GM10248 (cell line): ENCODE data around the gene MAD1L1.
A peak's percentile ranks its signal among the peaks of the same experiment; 100 is the strongest.

Experiments
- CTCF ChIA-PET: fragments of 300-600 bp; sonication (Branson Sonifier 250); formaldehyde crosslinking; extraction: SDS; loops from one replicate; lab custom pipeline; 2021; ENCODE audit warnings: antibody characterized with exemption; lab: Yijun Ruan, JAX
- POLR2A ChIA-PET: fragments of 350-650 bp; sonication (Branson Sonifier 250); formaldehyde crosslinking; extraction: SDS; loops from one replicate; lab custom pipeline; 2020; ENCODE audit warnings: antibody characterized with exemption; lab: Yijun Ruan, JAX
- DNase-seq: peaks from one replicate; pipeline ENCODE4 v3.0.0; 2012; ENCODE audit errors: extremely low spot score
- TF ChIP-seq, protein P1 (sequence below): IDR thresholded peaks from 2 replicates; pipeline ENCODE4 v1.5.1; 2012; ENCODE audit warnings: mild to moderate bottlenecking, low read depth; ENCODE audit errors: extremely low read depth, missing control alignments, control extremely low read depth

MAD1L1 gene

DNA sequence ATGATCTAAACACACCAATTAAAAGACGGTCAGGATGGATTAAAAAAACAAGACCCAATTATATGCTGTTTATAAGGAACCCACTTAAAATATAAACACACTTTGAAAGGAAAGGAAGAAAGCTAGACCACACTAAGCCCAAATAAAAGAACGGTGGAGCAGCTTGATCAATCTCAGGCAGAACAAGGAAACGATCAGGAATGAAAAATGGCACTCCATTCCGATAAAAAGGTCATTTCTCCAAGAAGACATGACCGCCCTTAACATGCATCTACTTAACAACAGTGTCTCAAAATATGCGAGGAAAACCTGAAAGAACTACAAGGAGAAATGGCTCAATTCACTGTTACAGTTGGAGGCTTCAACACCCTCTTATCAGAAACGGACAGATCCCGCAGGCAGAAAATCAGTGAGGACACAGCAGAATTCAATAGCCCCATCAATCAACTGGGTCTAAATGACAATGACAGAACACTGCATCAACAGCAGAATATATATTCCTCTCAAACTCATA is 210.0 kb downstream of the MAD1L1 start:
- no peak for DNase-seq
- TF ChIP-seq, protein P1, sequence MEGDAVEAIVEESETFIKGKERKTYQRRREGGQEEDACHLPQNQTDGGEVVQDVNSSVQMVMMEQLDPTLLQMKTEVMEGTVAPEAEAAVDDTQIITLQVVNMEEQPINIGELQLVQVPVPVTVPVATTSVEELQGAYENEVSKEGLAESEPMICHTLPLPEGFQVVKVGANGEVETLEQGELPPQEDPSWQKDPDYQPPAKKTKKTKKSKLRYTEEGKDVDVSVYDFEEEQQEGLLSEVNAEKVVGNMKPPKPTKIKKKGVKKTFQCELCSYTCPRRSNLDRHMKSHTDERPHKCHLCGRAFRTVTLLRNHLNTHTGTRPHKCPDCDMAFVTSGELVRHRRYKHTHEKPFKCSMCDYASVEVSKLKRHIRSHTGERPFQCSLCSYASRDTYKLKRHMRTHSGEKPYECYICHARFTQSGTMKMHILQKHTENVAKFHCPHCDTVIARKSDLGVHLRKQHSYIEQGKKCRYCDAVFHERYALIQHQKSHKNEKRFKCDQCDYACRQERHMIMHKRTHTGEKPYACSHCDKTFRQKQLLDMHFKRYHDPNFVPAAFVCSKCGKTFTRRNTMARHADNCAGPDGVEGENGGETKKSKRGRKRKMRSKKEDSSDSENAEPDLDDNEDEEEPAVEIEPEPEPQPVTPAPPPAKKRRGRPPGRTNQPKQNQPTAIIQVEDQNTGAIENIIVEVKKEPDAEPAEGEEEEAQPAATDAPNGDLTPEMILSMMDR = no peak
- CTCF ChIA-PET = interaction anchor here (2.1 kb wide), 1 partner anchor 15 kb away, joined by 6 read pairs; no protein-coding TSS in a partner anchor
- POLR2A ChIA-PET = no interaction called here

DNA sequence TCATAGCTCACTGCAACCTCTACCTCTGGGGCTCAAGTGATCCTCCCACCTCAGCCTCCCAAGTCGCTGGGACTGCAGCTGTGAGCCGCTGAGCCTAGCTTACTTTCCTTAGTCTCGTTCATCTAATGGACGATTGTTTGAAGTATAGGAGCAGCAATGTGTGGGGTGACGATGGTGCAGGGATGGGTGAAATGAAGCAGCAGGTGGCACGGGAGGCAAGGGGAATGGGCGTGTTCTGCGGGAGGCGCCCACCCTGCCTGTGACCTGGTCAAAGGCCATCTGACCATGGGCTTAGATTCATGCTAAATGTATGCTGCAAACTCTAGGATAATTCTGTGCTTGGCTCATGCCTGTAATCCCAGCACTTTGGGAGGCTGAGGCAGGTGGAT is 210.7 kb downstream of the MAD1L1 start:
- CTCF ChIA-PET = interaction anchor here (2.1 kb wide), 1 partner anchor 14 kb away, joined by 6 read pairs; no protein-coding TSS in a partner anchor
- POLR2A ChIA-PET = no interaction called here
- TF ChIP-seq, protein P1 = no peak
- no peak for DNase-seq

DNA sequence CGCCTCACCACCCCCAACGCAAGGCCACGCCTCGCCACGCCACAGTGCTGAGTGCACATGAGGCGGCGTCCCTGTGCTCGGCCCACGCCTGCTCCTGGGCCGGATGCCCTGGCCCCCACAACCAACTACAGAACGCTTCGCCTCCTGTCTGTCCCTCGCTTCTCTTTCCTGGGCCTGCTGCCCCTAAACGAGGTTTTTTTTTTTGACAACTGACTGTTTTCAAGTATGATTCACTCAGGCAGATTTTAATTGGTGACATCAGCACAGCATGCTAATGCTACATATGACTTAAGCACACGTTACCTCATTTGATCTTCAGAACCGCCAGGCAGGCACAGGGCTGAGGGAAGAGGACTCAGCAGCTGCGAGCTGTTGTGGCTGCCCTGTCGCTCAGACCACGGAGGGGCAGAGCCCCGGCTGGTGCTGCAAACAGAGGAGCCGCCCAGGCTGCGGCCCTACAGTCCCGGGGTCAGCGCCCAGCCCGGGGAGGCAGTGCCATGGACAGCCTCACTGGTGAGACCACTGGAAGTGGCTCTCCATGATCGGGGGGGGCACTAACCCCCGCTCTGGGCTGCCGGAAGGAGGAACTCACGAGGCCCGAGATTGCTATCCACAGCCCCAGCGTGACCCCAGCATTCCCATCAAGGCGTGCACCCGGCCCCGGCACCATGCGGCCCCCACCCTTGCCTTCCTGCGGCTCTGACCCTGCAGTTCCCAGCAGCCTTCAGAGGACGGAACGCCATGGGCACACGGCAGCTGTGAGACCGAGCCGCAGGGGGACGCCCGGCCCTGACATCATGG is 212.8 kb downstream of the MAD1L1 start:
- POLR2A ChIA-PET = no interaction called here
- DNase-seq = peak; percentile 85
- TF ChIP-seq, protein P1 = no peak
- CTCF ChIA-PET = no interaction called here

DNA sequence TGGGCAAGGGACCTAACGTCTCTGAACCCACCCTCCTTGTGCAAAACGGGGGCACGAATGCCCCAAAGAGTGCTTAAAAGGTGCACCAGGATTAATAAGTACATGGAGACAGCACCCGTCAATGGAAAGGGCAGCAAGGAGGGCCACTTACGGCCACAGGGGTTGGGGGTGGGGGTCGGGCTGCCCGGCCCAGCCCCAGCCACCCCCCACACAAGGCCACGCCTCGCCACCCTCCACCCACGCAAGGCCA is 213.4 kb downstream of the MAD1L1 start:
- ChIA-PET POLR2A (no interaction called here), CTCF (no interaction called here)
- DNase-seq = no peak
- TF ChIP-seq, protein P1 = no peak

DNA sequence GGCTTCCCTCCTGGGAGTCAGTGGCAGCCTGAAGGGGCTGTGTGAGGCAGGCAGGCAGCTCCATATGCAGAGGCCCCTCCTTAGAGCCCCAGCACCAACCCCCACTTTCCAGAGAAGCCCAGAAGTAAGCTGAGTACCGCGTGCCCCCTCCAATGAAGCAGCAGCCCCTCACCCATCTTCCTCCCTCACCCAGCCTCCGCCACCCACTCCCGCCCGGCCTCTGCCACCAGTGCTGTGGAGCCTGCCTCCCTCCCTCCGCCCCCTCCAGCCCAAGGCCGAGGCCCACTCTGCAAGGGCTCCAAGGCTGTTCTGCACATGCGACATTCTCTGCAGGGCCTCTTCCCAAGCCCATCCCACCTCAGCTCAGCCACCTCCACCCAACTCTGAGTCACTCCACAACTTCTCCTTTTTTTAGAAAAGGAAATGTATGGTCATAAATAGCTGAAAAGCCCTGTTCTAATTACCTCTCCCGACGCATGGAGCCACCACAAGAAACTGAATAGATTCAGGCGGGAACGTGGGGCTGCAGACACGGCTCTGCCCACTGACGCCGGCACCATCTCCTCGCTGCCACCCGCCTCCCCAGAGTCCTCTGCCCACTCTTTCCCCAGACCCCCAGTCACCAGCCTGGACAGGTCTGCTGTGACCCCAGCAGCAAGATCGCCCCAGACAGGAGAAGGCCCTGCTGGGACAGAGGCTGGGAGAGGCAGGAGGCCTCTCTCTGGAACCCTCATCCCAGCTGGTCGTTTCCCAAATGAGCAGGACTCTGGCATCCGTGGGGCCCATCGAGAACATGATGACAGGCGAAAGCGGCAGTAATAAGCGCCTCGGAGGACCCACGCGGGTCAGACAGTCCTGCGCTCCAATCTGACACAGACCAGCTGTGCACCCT is 213.9 kb downstream of the MAD1L1 start:
- TF ChIP-seq, protein P1 = no peak
- peak; percentile 57 for DNase-seq
- CTCF ChIA-PET = no interaction called here
- POLR2A ChIA-PET = no interaction called here

DNA sequence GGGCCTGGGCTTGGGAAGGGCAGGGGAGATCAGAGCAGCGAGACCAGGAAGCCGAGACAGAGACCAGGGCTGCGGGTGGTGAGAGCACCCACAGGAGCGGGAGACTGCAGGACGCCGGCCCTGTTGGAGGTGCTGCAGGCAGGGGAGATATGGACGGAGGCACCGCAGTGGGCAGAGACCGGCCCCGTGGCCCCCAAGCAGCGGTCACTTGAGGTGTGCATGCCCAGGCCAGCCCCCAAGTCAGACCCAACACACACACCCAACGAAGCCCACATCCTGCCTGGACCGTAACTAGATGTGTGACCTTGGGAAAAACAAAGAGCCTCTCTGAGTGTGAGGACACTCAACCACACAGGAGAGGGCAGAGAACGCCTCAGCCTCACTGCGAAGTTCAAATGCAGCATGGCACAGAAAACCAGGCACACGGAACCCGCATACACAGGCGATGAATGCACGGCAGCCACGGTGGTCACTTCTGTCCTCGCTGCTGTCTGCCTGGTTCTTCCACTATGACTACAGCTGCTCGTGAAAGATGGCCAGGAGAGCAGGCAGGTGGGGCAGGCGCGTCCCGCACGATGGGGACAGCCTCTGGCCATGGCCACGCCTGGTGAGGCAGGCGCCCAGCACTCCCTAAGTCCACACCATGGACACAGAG is 214.7 kb downstream of the MAD1L1 start:
- DNase-seq = no peak
- CTCF ChIA-PET = interaction anchor here (1.8 kb wide), 1 partner anchor 23 kb away, joined by 3 read pairs; no protein-coding TSS in a partner anchor
- TF ChIP-seq, protein P1 = no peak
- POLR2A ChIA-PET = no interaction called here
